ENCODE data around the gene LOC128125822.
A peak's percentile ranks its signal among the peaks of the same experiment; 100 is the strongest.

LOC128125822 gene

GRCh38 chr6:63553208-63553607 is 19.1 kb upstream of the LOC128125822 start (continued):
- TF ChIP-seq SUPT20H (IDR thresholded peaks at IDR 0.05; ENCODE audit: borderline replicate concordance, control insufficient read depth, low read depth, low read length) (no peak), STAT1 (conservative IDR thresholded peaks at IDR 0.05) (no peak), SREBF2 (IDR thresholded peaks at IDR 0.05; ENCODE audit: low read length) (no peak), RUNX3 (IDR thresholded peaks at IDR 0.05; ENCODE audit: low read length) (peak; percentile 86), PAX5 (IDR thresholded peaks at IDR 0.05; ENCODE audit: borderline replicate concordance, low read depth, low read length) (peak; percentile 41; the same call in 1 of the 2 replicates), IRF3 (IDR thresholded peaks at IDR 0.05) (no peak), NFXL1 (IDR thresholded peaks at IDR 0.05; ENCODE audit: borderline replicate concordance) (no peak), ESRRA (IDR thresholded peaks at IDR 0.05; ENCODE audit: low read length) (no peak), ATF7 (IDR thresholded peaks at IDR 0.05; ENCODE audit: low read depth) (peak; percentile 83), MTA3 (IDR thresholded peaks at IDR 0.05; ENCODE audit: borderline replicate concordance, low read length) (peak; percentile 72; the same call in 1 of the 2 replicates), GABPA (IDR thresholded peaks at IDR 0.05; ENCODE audit: low read depth) (0 out of 2 replicates have a peak, but pooled peaks have one; percentile 35), ZNF207 (IDR thresholded peaks at IDR 0.05; ENCODE audit: borderline replicate concordance) (no peak), EP300 (IDR thresholded peaks at IDR 0.05; ENCODE audit: borderline replicate concordance in 1 of 2, control insufficient read depth in 1 of 2, low read depth in 2 of 2, low read length in 2 of 2) (peak; percentile 71 to 94; a peak in 3 of 4 replicates), CEBPZ (IDR thresholded peaks at IDR 0.05; ENCODE audit: low read depth, low read length) (no peak), BACH1 (IDR thresholded peaks at IDR 0.05; ENCODE audit: borderline replicate concordance) (no peak), CHD4 (IDR thresholded peaks at IDR 0.05) (no peak), BCL11A (IDR thresholded peaks at IDR 0.05; ENCODE audit: low read depth, low read length) (peak; percentile 81), ZBED1 (IDR thresholded peaks at IDR 0.05; ENCODE audit: borderline replicate concordance) (peak; percentile 66; the same call in 1 of the 2 replicates), CBX3 (IDR thresholded peaks at IDR 0.05; ENCODE audit: borderline replicate concordance, low read depth) (no peak), EZH2 (IDR thresholded peaks at IDR 0.05; ENCODE audit: borderline replicate concordance, control insufficient read depth, low read depth, low read length) (no peak), ATF2 (IDR thresholded peaks at IDR 0.05; ENCODE audit: low read length) (peak; percentile 78), E2F4 (IDR thresholded peaks at IDR 0.05; ENCODE audit: low read depth, low read length) (no peak), SIN3A (IDR thresholded peaks at IDR 0.05; ENCODE audit: low read depth, low read length) (no peak), DPF2 (IDR thresholded peaks at IDR 0.05) (peak; percentile 75; the same call in 1 of the 2 replicates), PKNOX1 (IDR thresholded peaks at IDR 0.05) (peak; percentile 67), BMI1 (IDR thresholded peaks at IDR 0.05; ENCODE audit: borderline replicate concordance) (no peak)

Measured in GM12878 (cell line).